ENCODE results near the gene GPR68. TPM values are rescaled to one million over a fixed set of nuclear protein-coding genes. Genes with fewer than 3 reads are reported as not detected.
"Not testable (repeated sequence)": the region's sequence is repeated elsewhere in the genome, so short reads cannot be mapped to it uniquely, and the experiment has no call there.

Gene GPR68
- total RNA-seq, 3 donors from 2014 or later (not counting 1 experiment from before 2014, with no cell fraction given): 7.6 to 24.0 (median 15.7) TPM

DNA sequence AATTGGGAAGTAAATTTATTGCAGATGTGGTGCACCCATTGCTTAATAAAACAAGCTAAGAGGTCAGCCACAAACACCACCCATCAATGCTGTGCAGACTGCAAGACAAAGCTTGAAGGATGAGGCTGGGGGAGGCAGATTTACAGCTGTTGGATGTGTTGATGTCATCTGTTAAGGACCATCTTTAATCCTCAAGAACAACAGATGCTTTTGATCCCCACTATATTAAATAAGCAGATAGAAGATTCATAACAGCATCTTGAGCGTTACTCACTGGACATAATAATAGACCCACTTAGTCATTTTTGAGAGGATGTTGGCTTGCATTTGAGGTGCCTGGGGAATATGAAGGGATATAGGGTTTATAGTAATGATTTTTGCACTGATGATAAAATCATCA, 58.8 kb downstream of the GPR68 start:
- no peak overlapping the region for H3K27ac Mint-ChIP-seq
- H3K9me3 Mint-ChIP-seq: no peaks in the 10 kb centered on the region

GRCh38 chr14:91184559-91184958, 59.9 kb downstream of the GPR68 start:
- intact Hi-C loops (cut with micrococcal nuclease): no loop called here
- Mint-ChIP-seq H3K27me3 (ENCODE audit: low read depth in 2 of 2) (no peaks in the 10 kb centered on the region), H3K36me3 (peaks cover 7% of the 10 kb centered on the region), H3K4me3 (no peak overlapping the region), H3K4me1 (no peaks in the 10 kb centered on the region), H3K27ac (no peak overlapping the region), H3K9me3 (no peaks in the 10 kb centered on the region)
- Histone ChIP-seq H3K9me3 (ENCODE audit: control insufficient read depth, insufficient read depth, low read length) (no peaks in the 10 kb centered on the region), H3K36me3 (ENCODE audit: control insufficient read depth, insufficient read depth, low read length) (peaks cover 62% of the 10 kb centered on the region), H3K4me1 (ENCODE audit: control insufficient read depth, insufficient read depth, low read length) (no peaks in the 10 kb centered on the region), H3K27ac (ENCODE audit: low read length) (no peak overlapping the region), H3K27me3 (ENCODE audit: control insufficient read depth, insufficient read depth, low read length) (no peaks in the 10 kb centered on the region), H3K4me3 (ENCODE audit: low read length) (no peak overlapping the region)
- ATAC-seq (no peak), DNase-seq (no peak)
- TF ChIP-seq CTCF (IDR thresholded peaks at IDR 0.05): no peak

More for the DNA sequence above, 58.8 kb downstream of the GPR68 start:
- no CpG with 5 or more reads among the region's 1 CpG for WGBS (ENCODE audit: insufficient coverage)
- H3K36me3 ChIP-seq (ENCODE audit: control insufficient read depth, insufficient read depth, low read length): peaks cover 64% of the 10 kb centered on the region
- H3K27me3 ChIP-seq (ENCODE audit: control insufficient read depth, insufficient read depth, low read length): no peaks in the 10 kb centered on the region
- TF ChIP-seq CTCF (IDR thresholded peaks at IDR 0.05): no peak
- Mint-ChIP-seq H3K4me1 (peaks cover 0 to 7% of the 10 kb centered on the region in 2 donors), H3K36me3 (peaks cover 7% of the 10 kb centered on the region), H3K27me3 (ENCODE audit: low read depth in 2 of 2) (no peaks in the 10 kb centered on the region), H3K4me3 (no peak overlapping the region)
- H3K4me3 ChIP-seq (ENCODE audit: low read length): no peak overlapping the region
- no peak for ATAC-seq
- H3K9me3 ChIP-seq (ENCODE audit: control insufficient read depth, insufficient read depth, low read length): no peaks in the 10 kb centered on the region
- no peaks in the 10 kb centered on the region for H3K4me1 ChIP-seq (ENCODE audit: control insufficient read depth, insufficient read depth, low read length)
- no peak for DNase-seq
- H3K27ac ChIP-seq (ENCODE audit: low read length): no peak overlapping the region
- intact Hi-C loops (cut with micrococcal nuclease): no loop called here

GRCh38 chr14:91182753-91183152, 61.8 kb downstream of the GPR68 start:
- peaks cover 50% of the 10 kb centered on the region for H3K36me3 ChIP-seq (ENCODE audit: control insufficient read depth, insufficient read depth, low read length)

More at GRCh38 chr14:91182753-91183152, 61.8 kb downstream of the GPR68 start:
- ATAC-seq; H3K27ac ChIP-seq (ENCODE audit: low read length); H3K27me3 Mint-ChIP-seq (ENCODE audit: low read depth in 2 of 2); H3K9me3 Mint-ChIP-seq; H3K4me1 Mint-ChIP-seq; H3K36me3 Mint-ChIP-seq; H3K4me3 ChIP-seq (ENCODE audit: low read length); DNase-seq; H3K4me3 Mint-ChIP-seq; intact Hi-C loops (cut with micrococcal nuclease); H3K4me1 ChIP-seq (ENCODE audit: control insufficient read depth, insufficient read depth, low read length); H3K27me3 ChIP-seq (ENCODE audit: control insufficient read depth, insufficient read depth, low read length); H3K27ac Mint-ChIP-seq; H3K9me3 ChIP-seq (ENCODE audit: control insufficient read depth, insufficient read depth, low read length): not testable (repeated sequence)
- WGBS (ENCODE audit: insufficient coverage): 100% methylated on average over 1 of the region's 3 CpGs

Other genes with a start within 250 kb of the GPR68 start
- gene RPS6KA5, start 184.1 kb downstream of the GPR68 start, total RNA-seq: 10 to 100 TPM; 24.1 to 28.5 (median 27.9) TPM
- 100 to 1,000 TPM; 108 to 142 (median 110) TPM for gene DGLUCY, start 130.6 kb downstream of the GPR68 start, total RNA-seq
- gene CCDC88C, start 173.1 kb upstream of the GPR68 start, total RNA-seq: 100 to 1,000 TPM; 432 to 516 (median 438) TPM